ENCODE data around the gene EPB41. TPM values are rescaled to one million over a fixed set of nuclear protein-coding genes. Genes with fewer than 3 reads are reported as not detected.

Gene EPB41
- total and polyA plus RNA-seq, 2 donors from 2014 or later: 9.9 to 38.8 TPM

DNA sequence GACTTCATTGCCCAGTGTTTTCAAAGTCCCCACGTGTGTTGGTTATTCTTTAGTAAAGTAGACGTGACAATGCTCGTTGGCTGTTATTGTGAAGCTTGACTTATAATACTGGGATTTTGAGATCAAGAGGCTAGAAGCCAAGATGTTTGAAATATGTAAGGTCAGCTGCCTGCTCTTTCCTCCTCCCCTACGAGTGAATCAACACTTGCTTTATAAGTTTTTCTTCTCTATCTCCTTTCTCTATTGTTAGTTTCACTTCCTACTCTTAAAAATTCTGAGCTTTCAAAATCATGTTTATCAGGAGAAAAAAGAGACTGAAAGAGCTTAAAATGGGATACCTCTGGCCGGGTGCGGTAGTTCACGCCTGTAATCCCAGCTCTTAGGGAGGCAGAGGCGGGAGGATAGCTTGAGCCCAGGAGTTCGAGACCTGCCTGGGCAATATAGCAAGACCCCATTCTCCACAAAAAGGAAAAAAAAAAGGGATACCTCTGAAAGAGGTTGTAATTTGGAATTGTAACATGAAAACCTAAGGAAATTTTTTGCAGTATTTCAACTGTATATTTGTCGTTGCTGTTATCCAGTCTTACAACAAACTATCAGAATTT lies 72.0 kb downstream of the EPB41 start:
- intact Hi-C loops (cut with DNase I): no loop called here
- TF ChIP-seq, protein P1, sequence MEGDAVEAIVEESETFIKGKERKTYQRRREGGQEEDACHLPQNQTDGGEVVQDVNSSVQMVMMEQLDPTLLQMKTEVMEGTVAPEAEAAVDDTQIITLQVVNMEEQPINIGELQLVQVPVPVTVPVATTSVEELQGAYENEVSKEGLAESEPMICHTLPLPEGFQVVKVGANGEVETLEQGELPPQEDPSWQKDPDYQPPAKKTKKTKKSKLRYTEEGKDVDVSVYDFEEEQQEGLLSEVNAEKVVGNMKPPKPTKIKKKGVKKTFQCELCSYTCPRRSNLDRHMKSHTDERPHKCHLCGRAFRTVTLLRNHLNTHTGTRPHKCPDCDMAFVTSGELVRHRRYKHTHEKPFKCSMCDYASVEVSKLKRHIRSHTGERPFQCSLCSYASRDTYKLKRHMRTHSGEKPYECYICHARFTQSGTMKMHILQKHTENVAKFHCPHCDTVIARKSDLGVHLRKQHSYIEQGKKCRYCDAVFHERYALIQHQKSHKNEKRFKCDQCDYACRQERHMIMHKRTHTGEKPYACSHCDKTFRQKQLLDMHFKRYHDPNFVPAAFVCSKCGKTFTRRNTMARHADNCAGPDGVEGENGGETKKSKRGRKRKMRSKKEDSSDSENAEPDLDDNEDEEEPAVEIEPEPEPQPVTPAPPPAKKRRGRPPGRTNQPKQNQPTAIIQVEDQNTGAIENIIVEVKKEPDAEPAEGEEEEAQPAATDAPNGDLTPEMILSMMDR (IDR thresholded peaks at IDR 0.05; ENCODE audit: borderline replicate concordance, extremely low read depth, insufficient read depth): no peak
- no peak overlapping the region for H3K4me3 ChIP-seq (ENCODE audit: low read length in 3 of 3)

DNA sequence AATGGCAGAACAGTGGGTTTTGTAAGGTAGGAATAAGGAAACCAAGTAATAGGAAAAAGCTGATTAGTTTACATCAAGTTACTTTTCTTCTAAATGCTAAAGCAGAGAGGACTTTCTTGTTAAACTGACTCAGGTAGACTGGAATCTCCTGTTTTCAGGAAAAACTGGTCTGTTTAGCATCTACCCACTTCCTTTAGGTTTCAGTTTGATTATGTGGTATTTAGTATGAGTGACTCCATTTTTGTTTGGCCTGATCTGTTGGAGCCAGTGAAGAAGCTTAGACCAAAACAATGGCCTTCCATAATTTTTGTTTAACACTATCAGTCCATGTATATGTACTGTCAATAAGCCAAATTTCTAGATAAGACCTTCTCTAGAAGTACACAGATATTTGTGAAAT lies 88.4 kb downstream of the EPB41 start:
- Histone ChIP-seq H3K27ac (ENCODE audit: low read depth in 2 of 2, low read length in 2 of 2) (no peak overlapping the region), H3K4me3 (ENCODE audit: low read length in 3 of 3) (no peak overlapping the region), H3K27me3 (ENCODE audit: control insufficient read depth, insufficient read depth, low read length) (no peaks in the 10 kb centered on the region), H3K36me3 (ENCODE audit: control insufficient read depth in 2 of 3, insufficient read depth in 3 of 3, low read length in 3 of 3) (no peaks in the 10 kb centered on the region), H3K9ac (ENCODE audit: low read length in 3 of 3) (no peak overlapping the region), H3K9me3 (ENCODE audit: control insufficient read depth in 2 of 3, insufficient read depth in 1 of 3, low read length in 3 of 3) (no peaks in the 10 kb centered on the region), H3K4me1 (ENCODE audit: control insufficient read depth in 2 of 3, insufficient read depth in 2 of 3, low read depth in 1 of 3, low read length in 3 of 3) (no peaks in the 10 kb centered on the region)
- intact Hi-C loops (cut with DNase I): no loop called here
- FAIRE-seq (no peak), DNase-seq (no peak)
- TF ChIP-seq, protein P1 (IDR thresholded peaks at IDR 0.05; ENCODE audit: borderline replicate concordance, extremely low read depth, insufficient read depth): no peak

More for the DNA sequence above, 72.0 kb downstream of the EPB41 start:
- Histone ChIP-seq H3K4me1 (ENCODE audit: control insufficient read depth in 2 of 3, insufficient read depth in 2 of 3, low read depth in 1 of 3, low read length in 3 of 3) (no peaks in the 10 kb centered on the region), H3K27ac (ENCODE audit: low read depth in 2 of 2, low read length in 2 of 2) (no peak overlapping the region), H3K9ac (ENCODE audit: low read length in 3 of 3) (no peak overlapping the region), H3K27me3 (ENCODE audit: control insufficient read depth, insufficient read depth, low read length) (no peaks in the 10 kb centered on the region), H3K9me3 (ENCODE audit: control insufficient read depth in 2 of 3, insufficient read depth in 1 of 3, low read length in 3 of 3) (no peaks in the 10 kb centered on the region), H3K36me3 (ENCODE audit: control insufficient read depth in 2 of 3, insufficient read depth in 3 of 3, low read length in 3 of 3) (no peaks in the 10 kb centered on the region)
- FAIRE-seq (no peak), DNase-seq (no peak)

DNA sequence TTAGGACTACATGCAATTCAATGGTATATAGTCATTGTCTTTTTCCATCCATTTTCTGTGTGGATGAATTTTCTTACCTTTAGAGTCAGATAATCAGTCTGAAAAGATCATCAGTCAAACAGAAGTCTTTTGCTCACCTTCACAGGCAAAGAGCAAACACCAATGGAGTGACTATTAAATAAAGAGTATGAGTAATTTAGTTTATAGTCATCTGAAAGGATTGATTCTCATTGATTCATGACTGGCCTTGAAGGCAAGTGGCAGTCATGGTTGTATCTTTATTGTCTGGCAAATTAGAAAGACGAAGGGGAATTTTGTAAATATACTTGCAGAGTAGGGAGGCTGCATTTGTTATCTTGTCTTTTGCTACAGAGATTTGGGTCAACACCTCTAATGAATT lies 89.9 kb downstream of the EPB41 start:
- Histone ChIP-seq H3K4me1 (ENCODE audit: control insufficient read depth in 2 of 3, insufficient read depth in 2 of 3, low read depth in 1 of 3, low read length in 3 of 3) (no peaks in the 10 kb centered on the region), H3K9ac (ENCODE audit: low read length in 3 of 3) (no peak overlapping the region), H3K9me3 (ENCODE audit: control insufficient read depth in 2 of 3, insufficient read depth in 1 of 3, low read length in 3 of 3) (no peaks in the 10 kb centered on the region), H3K4me3 (ENCODE audit: low read length in 3 of 3) (no peak overlapping the region), H3K27me3 (ENCODE audit: control insufficient read depth, insufficient read depth, low read length) (no peaks in the 10 kb centered on the region), H3K27ac (ENCODE audit: low read depth in 2 of 2, low read length in 2 of 2) (no peak overlapping the region), H3K36me3 (ENCODE audit: control insufficient read depth in 2 of 3, insufficient read depth in 3 of 3, low read length in 3 of 3) (no peaks in the 10 kb centered on the region)
- no peak for DNase-seq
- TF ChIP-seq, protein P1 (IDR thresholded peaks at IDR 0.05; ENCODE audit: borderline replicate concordance, extremely low read depth, insufficient read depth): no peak
- no peak for FAIRE-seq
- intact Hi-C loops (cut with DNase I): no loop called here

DNA sequence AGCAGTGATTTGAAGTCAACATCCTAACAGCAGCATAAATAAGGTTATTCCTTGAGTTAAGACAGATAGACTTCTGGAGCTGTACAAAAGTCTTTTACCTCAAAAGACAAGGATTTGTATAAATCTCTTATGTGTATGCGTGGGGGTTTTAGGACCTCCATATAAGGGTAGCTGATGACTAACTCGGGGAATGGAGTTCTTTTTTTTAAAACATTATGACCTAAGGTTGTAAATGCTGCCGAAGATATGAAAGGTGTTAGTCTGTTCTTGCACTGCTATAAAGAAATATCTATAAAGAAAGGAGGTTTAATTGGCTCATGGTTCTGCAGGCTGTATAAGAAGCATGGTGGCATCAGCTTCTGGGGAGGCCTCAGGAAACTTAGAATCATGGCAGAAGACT lies 90.4 kb downstream of the EPB41 start:
- Histone ChIP-seq H3K36me3 (ENCODE audit: control insufficient read depth in 2 of 3, insufficient read depth in 3 of 3, low read length in 3 of 3) (no peaks in the 10 kb centered on the region), H3K27me3 (ENCODE audit: control insufficient read depth, insufficient read depth, low read length) (no peaks in the 10 kb centered on the region), H3K9me3 (ENCODE audit: control insufficient read depth in 2 of 3, insufficient read depth in 1 of 3, low read length in 3 of 3) (no peaks in the 10 kb centered on the region), H3K4me3 (ENCODE audit: low read length in 3 of 3) (no peak overlapping the region), H3K9ac (ENCODE audit: low read length in 3 of 3) (no peak overlapping the region), H3K4me1 (ENCODE audit: control insufficient read depth in 2 of 3, insufficient read depth in 2 of 3, low read depth in 1 of 3, low read length in 3 of 3) (no peaks in the 10 kb centered on the region), H3K27ac (ENCODE audit: low read depth in 2 of 2, low read length in 2 of 2) (no peak overlapping the region)
- TF ChIP-seq, protein P1 (IDR thresholded peaks at IDR 0.05; ENCODE audit: borderline replicate concordance, extremely low read depth, insufficient read depth): no peak
- FAIRE-seq: no peak
- intact Hi-C loops (cut with DNase I): no loop called here
- no peak for DNase-seq
